Measurements from ENCODE around the gene AEN. TPM values are rescaled to one million over a fixed set of nuclear protein-coding genes. Genes with fewer than 3 reads are reported as not detected.
A peak's percentile ranks its signal among the peaks of the same experiment; 100 is the strongest.

AEN gene
- total RNA-seq, 1 experiment from 2014 or later = 183 TPM

DNA sequence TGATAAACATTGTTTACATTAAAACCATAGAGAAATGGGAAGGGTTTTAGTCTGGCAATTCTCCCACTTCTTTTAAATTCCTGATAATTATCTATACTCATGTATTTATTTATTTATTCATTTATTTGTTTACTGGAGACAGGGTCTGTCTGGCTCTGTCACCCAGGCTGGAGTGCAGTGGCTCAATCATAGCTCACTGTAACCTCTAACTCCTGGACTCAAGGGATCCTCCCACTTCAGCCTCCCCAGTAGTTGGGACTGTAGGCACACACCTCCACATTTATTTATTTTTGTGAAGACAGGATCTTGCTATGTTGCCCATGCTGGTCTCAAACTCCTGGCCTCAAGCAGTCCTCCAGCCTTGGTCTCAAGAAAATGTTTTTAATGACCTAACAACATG, 2.5 kb upstream of the AEN start:
- POLR2A ChIA-PET = no interaction called here
- Mint-ChIP-seq H3K27ac (no peak overlapping the region), H3K9me3 (no peaks in the 10 kb centered on the region), H3K36me3 (peaks cover 16% of the 10 kb centered on the region), H3K27me3 (ENCODE audit: low read depth) (peaks cover 14% of the 10 kb centered on the region), H3K4me1 (peaks cover 68% of the 10 kb centered on the region), H3K4me3 (no peak overlapping the region)
- TF ChIP-seq KAT7 (CRISPR knock-in tag; IDR thresholded peaks at IDR 0.05; ENCODE audit: borderline replicate concordance) (no peak), NR2C2 (CRISPR knock-in tag; IDR thresholded peaks at IDR 0.05) (no peak), ZNF121 (CRISPR knock-in tag; IDR thresholded peaks at IDR 0.05) (0 out of 2 replicates have a peak, but pooled peaks have one; percentile 9), ZNF232 (CRISPR knock-in tag; IDR thresholded peaks at IDR 0.05) (no peak), TP53 (CRISPR knock-in tag; IDR thresholded peaks at IDR 0.05) (no peak)
- TF ChIP-seq, protein P1, sequence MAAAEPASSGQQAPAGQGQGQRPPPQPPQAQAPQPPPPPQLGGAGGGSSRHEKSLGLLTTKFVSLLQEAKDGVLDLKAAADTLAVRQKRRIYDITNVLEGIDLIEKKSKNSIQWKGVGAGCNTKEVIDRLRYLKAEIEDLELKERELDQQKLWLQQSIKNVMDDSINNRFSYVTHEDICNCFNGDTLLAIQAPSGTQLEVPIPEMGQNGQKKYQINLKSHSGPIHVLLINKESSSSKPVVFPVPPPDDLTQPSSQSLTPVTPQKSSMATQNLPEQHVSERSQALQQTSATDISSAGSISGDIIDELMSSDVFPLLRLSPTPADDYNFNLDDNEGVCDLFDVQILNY (CRISPR knock-in tag; IDR thresholded peaks at IDR 0.05) = no peak
- no peak for ATAC-seq
- DNase-seq (ENCODE audit: low spot score) = no peak
- CTCF ChIA-PET = interaction anchor here (0.9 kb wide), 1 partner anchor 129 kb away, joined by 4 read pairs; no protein-coding TSS in a partner anchor

DNA sequence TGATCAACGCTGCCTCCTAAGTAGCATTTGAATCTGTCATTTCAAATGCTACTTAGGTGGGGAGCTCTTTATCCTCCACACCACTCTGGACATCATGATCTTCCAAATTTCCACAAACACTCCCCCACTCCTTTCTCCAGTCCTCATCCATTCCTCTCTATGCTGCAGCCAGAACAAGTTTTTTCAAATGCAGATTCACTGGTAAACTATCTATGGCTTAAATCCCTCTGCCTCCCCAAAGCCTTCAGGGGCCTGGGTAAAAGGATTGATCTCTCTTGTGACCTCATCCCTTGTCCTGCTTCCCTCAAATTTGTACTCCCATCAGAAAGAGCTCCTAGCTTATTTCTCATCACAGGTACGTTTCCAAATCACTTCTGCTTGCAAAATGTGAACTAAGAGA, 1.3 kb upstream of the AEN start:
- Mint-ChIP-seq H3K4me3 (peak overlapping the region; percentile 79; the same call in 1 of the 2 replicates), H3K9me3 (no peaks in the 10 kb centered on the region), H3K27me3 (ENCODE audit: low read depth) (peaks cover 4% of the 10 kb centered on the region; the same call in 1 of the 2 replicates), H3K4me1 (peaks cover 68% of the 10 kb centered on the region), H3K27ac (peak overlapping the region; percentile 0; the same call in 1 of the 2 replicates), H3K36me3 (peaks cover 25% of the 10 kb centered on the region)
- ATAC-seq (no peak), DNase-seq (ENCODE audit: low spot score) (no peak)
- TF ChIP-seq ZBTB43 (CRISPR knock-in tag; IDR thresholded peaks at IDR 0.05) = no peak
- TF ChIP-seq SMAD4 (CRISPR knock-in tag; IDR thresholded peaks at IDR 0.05) = no peak
- TF ChIP-seq, protein P2, sequence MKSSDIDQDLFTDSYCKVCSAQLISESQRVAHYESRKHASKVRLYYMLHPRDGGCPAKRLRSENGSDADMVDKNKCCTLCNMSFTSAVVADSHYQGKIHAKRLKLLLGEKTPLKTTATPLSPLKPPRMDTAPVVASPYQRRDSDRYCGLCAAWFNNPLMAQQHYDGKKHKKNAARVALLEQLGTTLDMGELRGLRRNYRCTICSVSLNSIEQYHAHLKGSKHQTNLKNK (CRISPR knock-in tag; IDR thresholded peaks at IDR 0.05) = no peak
- no peak for TF ChIP-seq FOXP1 (CRISPR knock-in tag; IDR thresholded peaks at IDR 0.05; ENCODE audit: borderline replicate concordance)
- no peak for TF ChIP-seq ATF3 (CRISPR knock-in tag; conservative IDR thresholded peaks at IDR 0.05)
- TF ChIP-seq ZNF232 (CRISPR knock-in tag; IDR thresholded peaks at IDR 0.05) = no peak
- ChIA-PET CTCF (interaction anchor here (0.9 kb wide), 1 partner anchor 131 kb away, joined by 4 read pairs; no protein-coding TSS in a partner anchor), POLR2A (no interaction called here)

- Mint-ChIP-seq H3K27ac (peak overlapping the region; percentile 91), H3K36me3 (peaks cover 40% of the 10 kb centered on the region), H3K4me3 (peak overlapping the region; percentile 79), H3K4me1 (peaks cover 67% of the 10 kb centered on the region), H3K9me3 (no peaks in the 10 kb centered on the region), H3K27me3 (ENCODE audit: low read depth) (no peaks in the 10 kb centered on the region)
- POLR2A ChIA-PET = interaction anchor here (1.4 kb wide), 1 partner anchor 17 kb away, joined by 6 read pairs; the partner anchor contains the start of gene ISG20
- no peak for DNase-seq (ENCODE audit: low spot score)
- 0 out of 2 replicates have a peak, but pooled peaks have one; percentile 27 for TF ChIP-seq MAX (CRISPR knock-in tag; IDR thresholded peaks at IDR 0.05)
- no peak for TF ChIP-seq FOXP1 (CRISPR knock-in tag; IDR thresholded peaks at IDR 0.05; ENCODE audit: borderline replicate concordance)
- no peak for ATAC-seq
- CTCF ChIA-PET = interaction anchor here (1.1 to 1.6 kb wide), 2 partner anchors 9 to 17 kb away, joined by 3 to 7 read pairs; partner anchors contain the start of gene ISG20
Observed at GRCh38 chr15:88621789-88622604, 857 bp downstream of the AEN start.

DNA sequence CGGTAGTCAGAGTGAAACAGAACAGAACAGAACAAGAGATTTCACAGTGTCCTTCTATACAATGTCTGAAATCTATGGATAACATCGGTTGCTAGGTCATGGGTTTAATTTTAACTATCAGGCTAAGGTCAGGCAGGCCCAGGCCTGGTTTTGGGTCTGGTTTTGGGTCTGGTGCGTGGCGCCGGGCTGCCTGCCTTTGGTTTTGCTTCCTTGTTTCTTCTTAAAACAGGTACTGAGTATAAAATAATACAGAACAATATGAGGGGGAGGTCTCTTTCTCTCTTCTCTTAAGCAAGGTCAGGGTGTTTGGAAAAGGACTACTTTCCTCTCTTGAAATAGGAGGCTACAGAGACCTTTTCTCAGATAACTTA, 1.4 kb downstream of the AEN start:
- no peaks in the 10 kb centered on the region for H3K9me3 Mint-ChIP-seq
- POLR2A ChIA-PET = no interaction called here
- CTCF ChIA-PET = interaction anchor here (1.6 kb wide), 1 partner anchor 16 kb away, joined by 7 read pairs; the partner anchor contains the start of gene ISG20
- peak overlapping the region; percentile 91 for H3K27ac Mint-ChIP-seq
- H3K36me3 Mint-ChIP-seq = peaks cover 46% of the 10 kb centered on the region
- peak overlapping the region; percentile 79 for H3K4me3 Mint-ChIP-seq
- H3K4me1 Mint-ChIP-seq = peaks cover 72% of the 10 kb centered on the region
- ATAC-seq = no peak
- no peaks in the 10 kb centered on the region for H3K27me3 Mint-ChIP-seq (ENCODE audit: low read depth)
- DNase-seq (ENCODE audit: low spot score) = no peak
- TF ChIP-seq FOXJ3 (CRISPR knock-in tag; IDR thresholded peaks at IDR 0.05; ENCODE audit: borderline replicate concordance) (no peak), NFATC4 (CRISPR knock-in tag; IDR thresholded peaks at IDR 0.05) (no peak), SOX15 (CRISPR knock-in tag; IDR thresholded peaks at IDR 0.05) (no peak), TCF7 (CRISPR knock-in tag; IDR thresholded peaks at IDR 0.05; ENCODE audit: low read depth) (no peak), CREB1 (CRISPR knock-in tag; IDR thresholded peaks at IDR 0.05) (no peak), ZNF396 (CRISPR knock-in tag; IDR thresholded peaks at IDR 0.05; ENCODE audit: borderline replicate concordance) (no peak), MYBL2 (CRISPR knock-in tag; IDR thresholded peaks at IDR 0.05) (no peak), CTCF (IDR thresholded peaks at IDR 0.05) (no peak), ZNF416 (CRISPR knock-in tag; IDR thresholded peaks at IDR 0.05) (no peak)
